K562 treated with DMSO at 1 percent for 4 hours (cell line): ENCODE data around the gene LRRC32. TPM values are rescaled to one million over a fixed set of nuclear protein-coding genes. Genes with fewer than 3 reads are reported as not detected.

Experiments
- total RNA-seq: library from RNA; unstranded; fragments of 300-600 nt; gene quantifications from 2 replicates; pipeline ENCODE4 v1.2.3, GENCODE V29; 2022; ENCODE audit not compliant: insufficient read depth

LRRC32 gene, protein sequence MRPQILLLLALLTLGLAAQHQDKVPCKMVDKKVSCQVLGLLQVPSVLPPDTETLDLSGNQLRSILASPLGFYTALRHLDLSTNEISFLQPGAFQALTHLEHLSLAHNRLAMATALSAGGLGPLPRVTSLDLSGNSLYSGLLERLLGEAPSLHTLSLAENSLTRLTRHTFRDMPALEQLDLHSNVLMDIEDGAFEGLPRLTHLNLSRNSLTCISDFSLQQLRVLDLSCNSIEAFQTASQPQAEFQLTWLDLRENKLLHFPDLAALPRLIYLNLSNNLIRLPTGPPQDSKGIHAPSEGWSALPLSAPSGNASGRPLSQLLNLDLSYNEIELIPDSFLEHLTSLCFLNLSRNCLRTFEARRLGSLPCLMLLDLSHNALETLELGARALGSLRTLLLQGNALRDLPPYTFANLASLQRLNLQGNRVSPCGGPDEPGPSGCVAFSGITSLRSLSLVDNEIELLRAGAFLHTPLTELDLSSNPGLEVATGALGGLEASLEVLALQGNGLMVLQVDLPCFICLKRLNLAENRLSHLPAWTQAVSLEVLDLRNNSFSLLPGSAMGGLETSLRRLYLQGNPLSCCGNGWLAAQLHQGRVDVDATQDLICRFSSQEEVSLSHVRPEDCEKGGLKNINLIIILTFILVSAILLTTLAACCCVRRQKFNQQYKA
- total RNA-seq: not detected in 2 replicates

DNA sequence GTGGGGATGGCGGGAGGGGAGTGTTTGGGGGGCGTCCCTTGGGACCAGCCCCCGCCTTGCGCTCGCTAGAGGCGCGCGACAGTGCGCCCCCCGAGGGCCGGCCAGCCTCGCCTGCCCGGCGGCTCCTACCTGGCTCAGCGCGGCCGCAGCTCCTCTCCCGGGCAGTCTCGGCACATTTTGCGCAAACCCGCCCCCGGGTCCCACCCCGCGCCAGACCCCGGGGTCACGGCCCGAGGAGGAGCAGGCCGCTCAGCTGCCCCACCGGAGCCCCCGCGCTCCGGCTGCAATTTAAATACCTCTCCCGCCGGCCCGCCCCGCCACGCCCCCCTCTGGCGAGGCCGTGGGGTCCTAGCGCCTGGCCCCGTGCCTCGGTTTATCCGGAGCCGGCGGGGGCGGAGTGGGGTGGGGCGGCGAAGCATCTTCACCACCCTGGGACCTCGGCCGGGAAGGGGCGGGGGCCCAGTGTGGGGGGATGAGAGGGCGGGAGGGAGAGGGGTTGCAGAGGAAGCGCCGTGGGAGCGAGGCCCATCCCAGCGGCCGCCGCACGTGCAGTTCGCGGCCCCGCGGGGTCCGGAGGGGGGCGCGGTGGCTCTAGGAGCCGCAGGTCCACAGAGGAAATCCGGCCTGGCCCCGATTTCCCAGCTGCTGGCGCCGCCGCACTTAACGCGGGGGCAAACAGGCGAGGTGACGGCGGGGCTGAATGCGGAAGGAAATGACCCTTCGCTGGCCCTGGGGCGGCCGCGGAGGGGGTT is at the start of gene LRRC32:
Gene LRRC32 (minus strand): TSS at position 263 of the 752 bp plus-strand sequence. CDS start 4,793 bp downstream, outside the sequence.

Other genes with a start within 250 kb of the LRRC32 start
- 5.8 and 6.0 TPM in 2 replicates for gene EMSY, start 225.7 kb downstream of the LRRC32 start, total RNA-seq
- gene TSKU, start 112.6 kb upstream of the LRRC32 start, total RNA-seq: 5.0 and 7.5 TPM in 2 replicates
- 6.0 and 8.2 TPM in 2 replicates for gene ACER3, start 190.2 kb upstream of the LRRC32 start, total RNA-seq